Measurements from ENCODE around the gene OPCML. TPM values are rescaled to one million over a fixed set of nuclear protein-coding genes. Genes with fewer than 3 reads are reported as not detected.

The OPCML gene
- total and polyA plus RNA-seq, 2 of the 13 experiments (the other 11 are each of a cell fraction or from before 2014, with no cell fraction given): not detected

DNA sequence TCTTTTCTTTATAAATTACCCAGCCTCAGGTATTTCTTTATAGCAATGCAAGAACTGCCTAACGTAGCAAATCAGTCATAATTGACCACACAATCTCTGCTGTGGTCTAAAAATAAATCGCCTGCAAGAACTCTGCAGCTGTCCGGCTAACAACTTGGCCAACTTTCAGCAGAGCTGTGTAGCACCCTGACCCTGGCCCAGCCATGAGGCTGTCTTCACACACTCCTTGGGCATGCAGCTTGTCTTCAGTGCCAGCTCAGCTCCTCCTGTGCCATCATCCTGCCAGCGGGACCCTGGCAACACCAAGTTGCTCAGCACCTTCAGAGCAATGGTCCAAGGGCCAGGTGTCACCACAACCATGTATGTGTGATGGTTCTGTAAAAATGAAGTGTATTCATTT, 355.6 kb downstream of the OPCML start (continued):
- TF ChIP-seq ZSCAN31 (CRISPR knock-in tag; IDR thresholded peaks at IDR 0.05; ENCODE audit: low read depth): no peak

DNA sequence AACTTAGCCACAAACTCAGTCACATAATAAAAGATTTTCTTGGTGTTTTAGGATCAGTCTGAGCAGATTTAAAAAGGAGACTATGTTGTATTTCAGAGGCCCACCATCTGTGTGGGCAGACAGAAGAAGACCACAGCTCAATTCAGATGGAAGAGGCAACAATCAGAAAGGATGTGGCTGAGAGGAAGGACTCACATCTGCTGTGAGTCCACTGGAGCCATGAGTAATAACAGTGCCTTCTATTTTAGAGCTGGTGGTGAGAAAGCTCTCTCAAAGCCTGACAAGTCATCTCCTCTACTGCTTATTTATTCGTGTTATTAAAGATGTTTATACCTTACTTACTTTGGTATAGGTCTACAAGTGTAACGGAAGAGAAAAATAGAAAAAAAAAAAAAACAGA, 357.2 kb downstream of the OPCML start:
- POLR2A ChIA-PET: no interaction called here
- BruUV-seq (replicated peaks): no TSS peak
- no peaks in the 10 kb centered on the region for H3K79me2 ChIP-seq (ENCODE audit: insufficient read depth, low read length)

More for the DNA sequence above, 357.2 kb downstream of the OPCML start:
- no peaks in the 10 kb centered on the region for H3K36me3 ChIP-seq (replicated peaks in 1 of 2; ENCODE audit: control insufficient read depth in 1 of 2, insufficient read depth in 2 of 2, low read length in 2 of 2)
- H3K27ac ChIP-seq (ENCODE audit: extremely low read length, insufficient read depth, low read length): no peak overlapping the region
- no peaks in the 10 kb centered on the region for H4K20me1 ChIP-seq (ENCODE audit: insufficient read depth, low read length)
- no peak overlapping the region for H3K9ac ChIP-seq (ENCODE audit: insufficient read depth, low read depth, low read length)
- no peaks in the 10 kb centered on the region for H3K4me1 ChIP-seq (ENCODE audit: insufficient read depth, low read length)
- ATAC-seq (no peak), FAIRE-seq (no peak), DNase-seq (ENCODE audit: low spot score) (no peak)
- no peak overlapping the region for H2AFZ ChIP-seq (ENCODE audit: low read length)
- H3K4me2 ChIP-seq (ENCODE audit: low read depth, low read length): no peak overlapping the region
- WGBS (ENCODE audit: low lambda C conversion rate): 35% methylated on average over 2 of the region's 2 CpGs
- TF ChIP-seq ZNF891 (CRISPR knock-in tag; IDR thresholded peaks at IDR 0.05): no peak
- TF ChIP-seq, protein P1, sequence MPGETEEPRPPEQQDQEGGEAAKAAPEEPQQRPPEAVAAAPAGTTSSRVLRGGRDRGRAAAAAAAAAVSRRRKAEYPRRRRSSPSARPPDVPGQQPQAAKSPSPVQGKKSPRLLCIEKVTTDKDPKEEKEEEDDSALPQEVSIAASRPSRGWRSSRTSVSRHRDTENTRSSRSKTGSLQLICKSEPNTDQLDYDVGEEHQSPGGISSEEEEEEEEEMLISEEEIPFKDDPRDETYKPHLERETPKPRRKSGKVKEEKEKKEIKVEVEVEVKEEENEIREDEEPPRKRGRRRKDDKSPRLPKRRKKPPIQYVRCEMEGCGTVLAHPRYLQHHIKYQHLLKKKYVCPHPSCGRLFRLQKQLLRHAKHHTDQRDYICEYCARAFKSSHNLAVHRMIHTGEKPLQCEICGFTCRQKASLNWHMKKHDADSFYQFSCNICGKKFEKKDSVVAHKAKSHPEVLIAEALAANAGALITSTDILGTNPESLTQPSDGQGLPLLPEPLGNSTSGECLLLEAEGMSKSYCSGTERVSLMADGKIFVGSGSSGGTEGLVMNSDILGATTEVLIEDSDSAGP (CRISPR knock-in tag; IDR thresholded peaks at IDR 0.05; ENCODE audit: borderline replicate concordance): no peak
- no peak for TF ChIP-seq ZNF33A (CRISPR knock-in tag; IDR thresholded peaks at IDR 0.05; ENCODE audit: borderline replicate concordance)
- TF ChIP-seq ZNF138 (CRISPR knock-in tag; IDR thresholded peaks at IDR 0.05; ENCODE audit: low read depth): no peak
- TF ChIP-seq ZNF224 (CRISPR knock-in tag; IDR thresholded peaks at IDR 0.05): no peak
- no peak for TF ChIP-seq CHCHD3 (CRISPR knock-in tag; IDR thresholded peaks at IDR 0.05)
- TF ChIP-seq ZFP36L1 (CRISPR knock-in tag; IDR thresholded peaks at IDR 0.05): no peak
- CTCF ChIA-PET (ENCODE audit: low intra/inter-chr PET ratio, low total read pairs): interaction anchor here (0.6 kb wide), 1 partner anchor 63 kb away, joined by 4 read pairs; no protein-coding TSS in a partner anchor
- peaks cover 0 to 3% of the 10 kb centered on the region in 2 experiments; a peak in 1 of 5 replicates for H3K27me3 ChIP-seq (ENCODE audit: control insufficient read depth in 1 of 2, insufficient read depth in 2 of 2, low read length in 2 of 2)
- H3K9me3 ChIP-seq (ENCODE audit: low read length): no peaks in the 10 kb centered on the region
- in situ Hi-C loops (cut with HindIII; ENCODE audit: extremely low pct_ligation_motif_present, low pct_unique_long_range_greater_than_20kb) (no loop called here), intact Hi-C loops (cut with micrococcal nuclease; ENCODE audit: unreplicated experiment) (no loop called here)
- no peak overlapping the region for H3K4me3 ChIP-seq (replicated peaks in 1 of 3; ENCODE audit: insufficient read depth in 1 of 3, low read depth in 2 of 3, low read length in 3 of 3)

Data from HepG2 (cell line).